GM10847 (cell line): ENCODE measurements around the gene ABTB2.

Experiments used
- POLR2A ChIP-seq: IDR thresholded peaks from 2 replicates; pipeline ENCODE4 v1.6.1; 2011; ENCODE audit not compliant: insufficient read length; ENCODE audit errors: extremely low read depth

Gene ABTB2

DNA sequence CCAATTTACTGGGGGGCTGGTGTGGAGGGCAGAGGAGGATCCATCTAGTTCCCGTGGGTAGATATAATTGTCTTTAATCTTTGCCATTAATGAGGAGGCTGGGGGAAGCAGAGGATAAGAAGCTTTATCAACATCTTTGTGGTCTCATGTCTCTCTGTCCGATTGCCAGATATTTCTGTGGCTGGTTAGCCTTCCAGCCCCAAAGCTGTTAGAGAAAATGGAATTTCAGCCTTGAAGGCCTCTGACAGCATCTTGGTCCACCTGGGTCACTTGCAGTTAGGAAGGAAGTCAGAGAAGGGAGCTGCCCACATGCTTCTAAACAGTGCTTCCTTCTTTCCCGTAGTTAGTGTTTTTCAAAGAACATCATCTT lies 56.9 kb downstream of the ABTB2 start:
- no peak for TF ChIP-seq POLR2A

DNA sequence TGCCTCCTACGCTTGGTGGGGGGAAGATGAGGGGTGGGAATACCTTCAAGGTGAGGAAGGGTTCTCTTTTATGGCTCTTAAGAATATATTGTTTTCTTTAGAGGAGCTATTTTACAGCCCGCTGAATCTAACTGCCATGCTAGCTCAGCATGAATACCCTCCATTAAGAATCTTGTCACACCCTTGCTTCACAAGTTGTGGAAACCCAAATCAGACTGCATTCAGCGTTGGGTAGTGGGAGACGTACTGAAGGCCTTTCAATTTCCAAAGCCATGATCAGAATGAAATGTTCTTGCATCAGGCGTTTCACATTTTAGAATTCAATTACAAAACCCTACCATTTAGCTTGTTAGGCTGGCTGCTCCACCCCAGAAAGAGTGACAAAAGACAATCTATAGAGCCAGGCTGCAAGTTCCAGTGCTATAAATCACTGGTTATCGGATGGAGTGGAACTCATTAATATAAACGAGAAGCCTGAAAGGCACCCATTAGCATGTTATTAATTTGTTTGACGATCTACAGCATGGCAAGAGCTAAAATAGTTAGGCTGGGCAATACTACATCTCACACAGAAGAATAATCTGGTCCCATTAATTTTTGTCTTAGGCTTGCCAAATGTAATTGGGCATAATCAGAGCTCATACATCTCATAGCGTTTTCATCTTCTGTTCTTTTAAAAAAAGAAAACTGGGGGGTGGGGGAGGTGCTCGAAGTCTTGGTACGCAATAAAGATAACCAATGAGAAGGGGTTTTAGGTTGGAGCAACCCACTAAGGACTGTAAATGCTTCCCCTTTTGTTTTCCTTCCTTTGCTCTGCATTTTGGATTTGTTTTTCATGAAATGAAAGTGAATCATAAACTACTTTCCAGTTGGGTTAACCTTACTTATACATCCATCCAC lies 57.5 kb downstream of the ABTB2 start:
- TF ChIP-seq POLR2A = no peak

DNA sequence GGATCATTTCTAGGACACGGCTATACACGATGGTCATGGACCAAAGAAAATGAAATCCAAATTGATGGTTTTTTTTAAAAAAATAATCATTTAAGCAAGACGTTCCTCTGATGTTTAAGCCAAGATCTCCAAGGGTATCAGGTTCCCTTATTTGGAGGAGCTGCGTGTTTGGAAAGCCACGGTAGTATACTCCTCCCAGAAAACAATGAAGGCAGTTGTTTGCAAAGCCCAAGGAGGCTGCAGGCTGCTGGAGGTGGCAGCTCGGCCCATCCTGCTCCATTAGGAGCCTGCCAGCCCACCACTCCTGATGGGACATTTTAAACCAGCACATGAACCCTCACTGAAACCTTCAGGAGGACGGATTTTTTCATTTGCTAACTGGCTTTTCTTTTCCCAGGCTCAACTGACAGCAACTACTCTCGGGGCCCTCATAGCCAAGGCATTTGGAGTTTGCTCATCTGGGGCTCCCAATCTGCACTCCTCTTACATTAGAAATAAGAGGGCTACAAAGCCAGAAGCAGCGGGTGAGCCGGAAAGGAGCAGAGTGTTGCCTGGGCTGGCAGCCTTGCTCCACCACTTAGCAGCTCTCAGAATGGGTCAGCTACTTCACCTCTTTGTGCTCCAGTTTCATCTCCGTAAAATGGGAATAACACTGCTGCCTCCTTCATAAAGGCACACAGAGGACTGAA lies 58.4 kb downstream of the ABTB2 start:
- TF ChIP-seq POLR2A = no peak

DNA sequence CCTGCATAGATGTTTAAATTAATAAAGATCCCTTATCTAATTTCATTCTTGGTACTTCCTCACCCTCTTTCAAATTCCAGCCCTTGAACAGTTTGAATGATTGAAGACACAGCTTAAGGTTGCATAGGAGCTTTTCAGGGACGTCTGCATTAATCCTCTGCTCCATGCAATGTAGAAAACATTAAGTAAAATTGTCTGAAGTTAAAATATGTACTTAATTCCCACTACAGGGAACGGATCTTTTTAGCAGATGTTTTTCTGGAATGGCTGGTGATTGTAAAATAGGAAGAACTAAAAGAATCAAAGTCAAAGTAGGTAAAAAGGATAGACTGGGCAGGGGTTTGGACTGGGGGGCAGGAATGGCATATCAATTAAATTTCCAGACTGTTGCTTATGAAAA lies 58.9 kb downstream of the ABTB2 start:
- no peak for TF ChIP-seq POLR2A

DNA sequence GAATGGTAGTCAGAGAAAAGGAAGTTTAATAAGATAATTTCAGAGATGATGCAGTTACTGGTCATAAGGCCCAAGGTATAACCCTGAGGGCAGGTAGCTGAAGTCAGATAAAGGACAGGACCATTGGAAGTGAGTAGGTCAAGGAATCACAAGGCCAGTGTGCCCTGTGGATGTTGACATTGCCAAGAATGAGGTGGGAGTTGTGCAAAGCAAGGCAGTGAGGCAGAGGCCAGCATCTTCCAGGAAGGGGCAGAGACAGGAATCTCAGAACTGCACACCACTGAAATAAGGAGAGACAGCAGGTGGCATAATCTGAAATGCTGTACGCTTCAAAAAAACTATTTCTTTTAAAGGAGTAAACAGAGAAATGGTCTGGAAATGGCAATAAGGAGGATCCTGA lies 61.4 kb downstream of the ABTB2 start:
- TF ChIP-seq POLR2A = no peak

DNA sequence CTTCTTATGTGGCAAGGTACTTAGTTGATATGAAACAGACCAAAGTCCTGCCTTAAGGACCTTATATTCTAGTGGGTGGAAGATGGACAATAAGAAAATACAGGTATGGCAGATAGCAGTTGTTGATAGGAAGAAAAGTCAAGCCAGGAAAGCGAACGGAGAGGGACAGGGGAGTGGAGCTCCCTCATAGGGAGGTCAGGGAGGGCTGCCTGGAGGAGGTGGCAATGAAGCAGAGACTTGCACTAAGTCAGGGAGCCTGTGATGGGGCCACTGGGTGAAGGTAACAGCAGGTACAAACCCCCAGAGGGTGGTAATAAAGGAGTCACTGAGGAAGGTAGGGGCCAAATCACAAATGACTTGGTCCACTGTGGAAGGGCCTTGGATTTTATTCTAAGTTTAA lies 65.3 kb downstream of the ABTB2 start:
- no peak for TF ChIP-seq POLR2A

DNA sequence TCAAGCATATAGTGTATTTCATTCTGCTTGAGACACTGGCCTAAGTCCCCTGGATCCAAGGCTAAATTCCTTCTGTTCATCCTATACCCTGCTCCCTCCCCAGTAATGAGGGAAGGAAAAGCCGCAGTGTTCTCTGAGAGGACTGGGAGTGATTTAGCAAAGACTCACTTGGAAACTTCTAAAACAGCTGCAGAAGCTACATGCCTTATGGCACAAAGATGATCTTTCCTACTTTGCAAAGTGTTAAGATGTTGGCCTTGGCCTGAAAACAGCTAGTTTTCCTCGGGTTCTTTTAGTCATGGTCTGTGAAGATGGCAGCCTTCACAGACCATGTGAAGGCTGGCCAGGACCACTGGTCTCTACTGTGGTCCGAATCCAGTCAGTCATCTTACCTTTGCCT lies 65.7 kb downstream of the ABTB2 start:
- TF ChIP-seq POLR2A = no peak

DNA sequence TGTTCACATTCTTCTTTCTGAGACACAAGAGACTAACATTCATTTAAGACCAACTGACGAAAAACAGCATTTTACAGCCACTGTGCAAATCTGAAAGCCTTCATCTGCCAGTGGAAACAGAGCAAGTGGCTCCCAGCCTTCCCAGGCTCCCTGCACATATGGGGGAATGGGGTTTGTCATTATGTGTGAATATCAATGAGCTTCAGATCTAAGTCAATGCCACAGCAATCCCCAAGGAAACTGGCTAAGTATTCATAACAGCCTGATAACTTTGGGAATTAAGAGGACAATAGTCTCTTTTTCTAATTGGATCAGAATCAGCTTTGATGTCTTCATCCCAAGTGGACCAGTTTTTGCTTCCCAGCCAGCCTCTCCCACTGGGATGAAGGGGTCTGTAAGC lies 66.9 kb downstream of the ABTB2 start:
- TF ChIP-seq POLR2A = no peak

DNA sequence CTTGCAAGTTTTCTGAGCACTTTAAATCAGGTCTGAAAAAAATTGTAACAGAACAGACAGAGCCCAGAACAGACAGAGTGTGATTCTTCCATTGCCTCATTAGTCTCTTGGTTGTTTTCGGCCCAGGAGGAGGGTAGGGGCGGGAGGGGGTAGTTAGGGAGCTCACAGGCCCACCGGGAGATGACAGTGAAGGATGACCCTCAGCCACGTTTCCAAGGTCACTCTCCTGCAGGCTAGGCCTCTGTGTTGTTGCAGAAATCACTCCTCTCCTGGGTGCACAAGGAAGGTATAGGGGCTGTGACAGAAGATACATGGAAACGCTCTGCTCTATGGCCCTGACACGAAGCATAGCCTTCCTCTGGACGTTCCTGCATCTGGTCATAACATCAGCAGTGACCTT lies 69.3 kb downstream of the ABTB2 start:
- TF ChIP-seq POLR2A = no peak

DNA sequence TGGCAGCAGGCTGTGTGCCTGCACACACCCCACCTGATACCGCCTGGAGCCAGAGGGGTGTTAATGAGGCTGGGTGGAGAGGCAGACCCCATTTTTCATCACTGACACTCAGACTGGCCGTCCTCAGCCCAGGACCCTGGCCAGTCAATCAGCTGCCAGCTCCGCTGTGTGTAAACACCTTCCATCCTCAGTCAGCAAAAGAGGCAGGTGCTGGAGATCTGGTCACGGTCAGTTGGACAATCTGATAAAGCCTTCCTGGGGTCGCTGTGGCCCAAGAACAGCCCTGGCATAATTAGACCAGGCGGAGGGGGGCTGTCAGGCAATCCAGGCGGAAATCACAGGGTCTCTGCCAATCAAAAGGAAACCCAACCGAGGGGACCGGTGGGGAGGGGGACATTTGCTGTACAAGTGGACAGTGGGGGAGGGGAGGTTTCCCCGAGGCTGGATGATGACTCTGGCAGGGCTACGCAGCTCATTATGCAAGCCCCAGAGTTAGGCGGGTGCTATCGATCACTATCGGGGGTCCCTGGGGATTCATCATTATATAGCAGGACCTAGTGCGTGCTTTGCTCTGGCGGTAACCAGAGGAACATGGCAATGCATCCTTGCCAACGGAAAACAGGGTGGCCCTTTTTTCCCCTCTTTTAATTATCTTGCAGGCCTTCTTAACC lies 72.9 kb downstream of the ABTB2 start:
- no peak for TF ChIP-seq POLR2A

DNA sequence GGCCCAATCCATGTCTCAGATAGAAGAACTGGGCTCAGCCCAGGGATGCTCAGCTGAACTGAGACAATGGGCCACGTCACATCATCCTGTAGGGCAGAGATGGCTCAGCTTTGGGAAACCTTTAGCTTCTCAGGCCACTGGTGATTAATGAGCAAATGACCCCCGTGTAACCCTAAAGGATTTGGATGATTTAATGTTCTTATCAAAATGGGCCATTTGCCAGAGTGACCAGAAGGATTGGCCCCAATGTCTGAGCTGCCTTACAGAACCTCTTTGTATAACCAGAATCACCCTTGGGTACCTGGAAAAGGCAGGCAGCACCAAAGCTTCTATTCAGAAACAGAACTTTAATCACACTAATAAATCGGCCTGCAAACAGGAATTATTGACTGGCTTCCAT lies 73.7 kb downstream of the ABTB2 start:
- no peak for TF ChIP-seq POLR2A

DNA sequence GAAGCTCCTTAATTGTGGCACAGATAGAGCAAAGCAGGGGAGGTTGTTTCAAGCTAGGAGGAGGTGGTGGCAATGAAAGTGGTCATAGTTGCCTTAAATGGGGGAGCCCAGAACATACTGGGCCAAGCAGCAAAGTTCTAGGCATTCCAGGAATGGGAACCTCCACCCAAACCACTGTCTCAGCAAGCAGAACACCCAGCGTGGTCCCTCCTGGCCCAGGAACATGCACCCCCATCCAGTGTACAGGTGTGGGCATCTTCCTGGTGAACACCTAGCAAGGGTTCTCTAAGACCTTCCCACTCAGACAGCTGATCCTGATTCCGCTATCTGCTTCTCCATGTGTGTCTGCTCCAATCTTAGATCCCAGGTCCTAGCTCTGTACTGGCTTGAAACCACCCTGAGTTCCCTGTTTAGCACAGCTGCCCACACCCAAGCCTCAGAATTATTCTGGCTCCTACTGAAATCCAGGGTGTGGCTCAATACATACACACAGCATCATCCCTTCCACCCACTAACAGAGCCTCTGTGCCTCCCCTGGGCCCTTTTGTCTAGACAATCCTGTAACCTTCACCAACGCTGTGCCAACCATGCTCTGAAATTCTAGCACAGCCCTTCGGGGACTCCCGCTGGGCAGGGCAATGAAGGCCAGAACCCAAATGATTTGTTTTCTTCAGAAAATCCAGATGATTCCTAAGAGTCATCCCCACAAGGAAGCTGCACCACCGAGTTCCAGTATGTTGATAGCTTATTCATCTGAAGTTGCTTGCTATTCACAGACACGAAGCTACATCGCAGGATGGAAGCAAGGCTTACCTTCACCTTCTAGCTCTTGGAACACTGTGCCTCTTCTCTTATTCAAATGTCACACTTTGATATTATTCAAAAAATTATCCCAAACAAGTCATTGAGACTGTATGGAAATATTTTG lies 76.6 kb downstream of the ABTB2 start:
- no peak for TF ChIP-seq POLR2A

DNA sequence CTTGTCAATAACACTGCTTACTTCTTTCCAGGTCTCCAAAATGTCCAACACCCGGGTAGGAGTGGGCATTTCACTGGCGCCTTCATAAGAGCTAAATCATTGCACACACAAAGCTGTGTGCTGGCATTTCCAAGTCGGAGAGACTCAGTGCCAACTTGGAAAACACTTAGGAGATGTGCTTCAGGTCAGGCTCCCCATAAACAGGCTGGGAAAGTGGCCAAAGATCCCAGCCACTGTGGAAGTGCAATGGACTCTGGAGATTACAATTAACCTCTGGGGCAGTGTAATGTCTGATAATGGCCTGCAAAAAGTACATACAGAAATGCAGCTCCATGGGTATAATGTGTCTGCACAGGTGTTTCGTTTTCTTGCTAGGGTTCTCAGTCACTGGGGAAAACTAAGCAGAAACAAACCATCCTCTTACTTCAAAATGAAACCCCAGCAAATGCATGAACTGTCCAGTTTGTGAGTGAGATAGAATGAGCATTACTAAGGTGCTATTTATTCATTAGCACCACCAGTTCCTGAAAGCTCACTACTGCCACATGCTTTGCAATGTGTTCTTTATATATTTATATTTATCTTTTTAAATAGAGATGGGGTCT lies 79.0 kb downstream of the ABTB2 start:
- no peak for TF ChIP-seq POLR2A

DNA sequence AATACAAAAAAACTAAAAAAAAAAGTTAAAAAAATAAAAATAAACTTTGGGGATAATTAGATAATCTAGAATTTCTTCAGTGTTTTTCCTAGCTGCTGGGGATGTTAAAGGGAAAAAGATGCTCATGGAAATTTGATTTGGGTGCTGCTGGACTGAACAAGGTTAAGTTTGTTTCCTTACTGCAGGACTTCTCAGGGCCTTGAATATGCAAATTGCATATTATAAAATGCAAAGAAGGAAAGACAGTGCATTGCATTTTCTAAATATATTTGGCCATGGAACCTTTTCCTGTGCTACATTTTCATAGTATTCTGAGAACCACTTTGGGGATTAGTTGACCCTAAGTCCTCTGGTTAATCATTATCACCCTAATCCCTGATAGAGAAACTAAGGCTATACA lies 79.6 kb downstream of the ABTB2 start:
- no peak for TF ChIP-seq POLR2A

DNA sequence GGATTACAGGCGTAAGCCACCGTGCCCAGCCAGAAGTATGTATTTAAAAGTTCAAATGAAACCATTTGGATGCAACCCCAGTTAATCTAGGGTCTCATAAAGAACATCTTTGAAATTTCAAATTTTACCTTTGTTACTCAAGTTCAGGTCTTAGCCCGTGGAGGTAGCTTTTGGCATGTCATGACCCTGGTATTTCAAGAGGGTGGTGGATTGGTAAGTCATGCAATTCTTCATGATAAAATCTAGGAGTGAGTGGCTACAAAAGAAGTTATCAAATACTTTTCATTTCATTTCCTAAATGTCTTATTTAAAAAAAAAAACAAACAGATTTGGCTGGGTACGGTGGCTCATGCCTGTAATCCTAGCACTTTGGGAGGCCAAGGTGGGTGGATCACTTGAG lies 80.6 kb downstream of the ABTB2 start:
- TF ChIP-seq POLR2A = no peak
